Activated effector memory CD4-positive, alpha-beta T cell treated with Interleukin-2 at 50 U/mL for 16 hours (primary cell): ENCODE results near the gene SLC12A8.
A peak's percentile ranks its signal among the peaks of the same experiment; 100 is the strongest.

Experiments
- DNase-seq: peaks from one replicate; pipeline ENCODE4 v3.0.0-alpha.2; 2020

The SLC12A8 gene

DNA sequence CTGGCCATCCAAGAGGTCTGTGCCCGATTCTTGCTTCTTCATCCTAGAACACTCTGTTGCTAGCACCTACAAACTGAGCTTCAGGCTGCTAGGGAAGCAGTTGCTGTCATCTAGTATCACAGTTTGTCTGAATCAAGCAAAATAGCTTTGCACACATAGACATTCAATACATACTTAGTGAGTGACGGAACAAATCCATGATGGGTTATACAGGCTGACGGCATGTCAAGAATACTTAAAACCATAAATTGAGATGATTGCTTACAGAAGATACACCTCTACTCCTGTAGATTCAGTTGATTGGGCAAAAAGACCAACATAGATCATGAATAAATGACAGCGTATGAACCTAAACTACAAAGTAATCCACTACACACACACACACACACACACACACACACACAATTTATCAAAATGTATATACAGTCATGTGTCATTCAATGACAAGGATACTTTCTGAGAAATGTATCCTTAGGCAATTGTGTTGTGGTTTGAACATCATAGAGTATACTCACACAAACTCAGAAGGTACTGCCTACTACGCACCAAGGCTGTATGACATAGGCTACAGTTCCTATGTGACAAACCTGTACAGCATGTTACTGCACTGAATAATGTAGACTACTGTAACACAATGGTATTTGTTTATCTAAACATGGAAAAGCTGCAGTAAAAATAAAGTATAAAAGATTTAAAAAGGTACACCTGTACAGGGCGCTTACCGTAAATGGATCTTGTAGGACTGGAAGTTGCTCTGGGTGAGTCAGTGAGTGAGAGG lies 142.4 kb downstream of the SLC12A8 start:
- no peak for DNase-seq

DNA sequence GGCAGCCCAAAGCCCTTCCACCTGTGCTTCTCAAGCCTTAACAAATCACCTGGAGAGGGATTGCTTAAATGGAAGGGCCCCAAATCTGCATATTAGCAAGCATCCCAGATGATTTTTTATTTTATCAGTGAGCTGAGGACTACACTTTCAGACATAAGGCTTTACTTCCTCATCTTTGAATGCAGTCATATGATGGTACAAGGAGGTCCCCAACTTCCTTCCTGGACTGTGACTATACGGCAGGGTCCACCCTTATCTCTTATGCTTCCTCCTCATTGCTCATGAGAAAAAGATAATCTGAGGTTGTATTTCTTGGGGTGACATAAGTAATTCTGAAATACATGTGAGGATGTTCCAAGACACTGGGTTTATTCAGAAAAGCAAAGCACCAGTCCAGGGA lies 143.1 kb downstream of the SLC12A8 start:
- no peak for DNase-seq

DNA sequence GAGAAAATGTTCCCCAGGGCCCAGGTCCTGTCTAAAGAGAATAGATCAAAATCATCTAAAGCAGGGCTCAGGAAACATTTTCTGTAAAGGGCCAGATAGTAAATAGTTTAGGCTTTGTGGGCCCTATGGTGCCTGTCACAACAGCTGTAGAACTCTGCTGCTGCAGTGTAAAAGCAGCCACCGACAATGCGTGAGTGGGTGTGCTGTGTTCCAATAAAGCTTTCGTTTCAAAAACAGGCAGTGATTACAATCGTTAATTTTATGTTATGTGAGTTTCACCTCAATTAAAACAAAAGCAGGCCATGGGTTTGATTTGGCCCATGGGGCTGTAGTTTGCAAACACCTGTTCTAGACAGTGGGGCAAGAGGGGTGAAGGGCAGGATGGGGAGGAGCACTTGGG lies 144.3 kb downstream of the SLC12A8 start:
- no peak for DNase-seq

DNA sequence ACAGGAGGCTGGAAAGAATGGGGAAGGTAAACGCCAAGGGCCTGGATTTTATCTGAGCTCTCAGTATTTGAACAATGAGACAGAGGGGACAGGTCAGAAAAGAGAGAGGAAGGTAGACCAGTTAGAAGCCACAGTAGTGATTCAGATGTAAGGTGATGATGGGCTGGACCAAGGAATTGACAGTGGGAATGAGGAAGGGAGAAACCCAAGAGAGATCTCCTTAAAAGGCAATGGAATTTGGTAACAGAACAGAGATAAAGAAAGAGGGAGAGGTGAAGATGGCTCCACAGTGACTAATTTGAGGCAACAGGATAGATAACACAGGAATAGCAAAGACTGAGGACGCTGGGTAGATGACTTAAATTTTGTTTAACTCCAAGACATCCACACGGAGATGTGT lies 145.3 kb downstream of the SLC12A8 start:
- no peak for DNase-seq

DNA sequence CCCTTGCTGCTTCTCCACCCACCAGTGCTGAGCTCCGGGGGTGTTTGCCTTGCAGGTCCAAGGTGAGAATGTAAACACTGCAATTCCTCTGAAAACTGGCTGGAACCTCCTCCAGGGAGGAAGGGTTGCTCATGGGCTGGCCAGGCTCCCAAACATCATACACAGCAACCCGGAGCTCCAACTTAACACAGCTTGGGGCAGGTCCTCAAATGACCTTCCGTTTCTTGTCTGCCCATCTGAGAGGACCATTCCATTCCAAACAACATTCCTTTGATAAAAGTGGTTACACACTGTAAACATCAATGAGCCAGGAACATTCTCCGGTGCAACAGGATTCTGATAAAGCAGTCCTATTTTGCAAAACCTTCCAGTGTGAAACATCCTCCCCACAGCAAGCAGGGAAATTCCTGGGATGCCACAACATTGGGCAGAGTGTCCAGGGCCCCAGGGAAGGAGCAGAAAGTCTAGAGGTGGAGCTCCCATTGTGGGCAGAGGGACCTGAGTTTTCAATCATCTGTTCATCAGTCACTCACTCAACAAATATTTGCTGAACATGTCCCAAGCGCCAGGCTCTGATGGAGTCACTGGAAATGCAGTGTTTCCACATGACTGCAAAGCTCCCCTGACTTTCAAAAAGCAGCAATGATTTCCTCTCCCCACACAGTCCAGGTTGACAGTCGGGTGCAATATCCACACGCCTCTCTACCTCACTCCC lies 149.5 kb downstream of the SLC12A8 start:
- no peak for DNase-seq

DNA sequence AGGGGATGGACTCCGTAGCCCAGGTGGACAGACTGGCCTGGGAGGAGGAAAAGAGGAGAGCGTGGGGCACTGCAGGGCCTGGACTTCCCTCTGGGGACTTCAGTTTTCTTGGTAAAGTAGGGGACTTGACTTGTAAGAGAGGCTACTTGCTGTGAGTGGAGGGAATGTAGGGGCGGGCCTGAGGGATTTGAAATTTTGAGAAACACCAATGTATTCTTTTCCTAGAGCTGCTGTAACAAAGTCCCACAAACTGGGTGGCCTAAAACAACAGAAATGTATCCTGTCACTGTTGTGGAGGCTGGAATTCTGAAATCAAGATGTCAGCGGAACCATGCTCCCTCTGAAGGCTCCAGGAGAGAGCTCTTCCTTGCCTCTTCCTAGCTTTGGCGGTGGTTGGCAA lies 150.9 kb downstream of the SLC12A8 start:
- no peak for DNase-seq

DNA sequence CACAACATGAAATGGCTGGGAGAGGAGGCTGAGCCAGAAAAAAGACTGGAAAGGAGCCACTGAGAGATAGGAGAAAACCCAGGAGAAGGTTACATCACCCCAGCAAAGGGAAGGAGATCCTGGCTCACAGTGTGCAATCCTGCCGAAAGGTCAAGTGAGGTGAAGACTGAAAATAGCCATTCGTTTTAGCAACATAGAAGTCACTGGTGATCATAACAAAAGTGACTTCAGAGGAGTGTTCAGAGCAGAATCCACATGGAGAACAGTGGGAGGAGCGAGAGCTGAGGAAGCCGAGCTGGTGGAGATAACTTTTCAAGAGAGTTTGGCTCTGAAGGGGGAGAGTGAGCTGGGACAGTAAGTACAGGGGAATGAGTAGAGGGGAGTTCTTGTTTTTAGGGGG lies 151.4 kb downstream of the SLC12A8 start:
- no peak for DNase-seq

DNA sequence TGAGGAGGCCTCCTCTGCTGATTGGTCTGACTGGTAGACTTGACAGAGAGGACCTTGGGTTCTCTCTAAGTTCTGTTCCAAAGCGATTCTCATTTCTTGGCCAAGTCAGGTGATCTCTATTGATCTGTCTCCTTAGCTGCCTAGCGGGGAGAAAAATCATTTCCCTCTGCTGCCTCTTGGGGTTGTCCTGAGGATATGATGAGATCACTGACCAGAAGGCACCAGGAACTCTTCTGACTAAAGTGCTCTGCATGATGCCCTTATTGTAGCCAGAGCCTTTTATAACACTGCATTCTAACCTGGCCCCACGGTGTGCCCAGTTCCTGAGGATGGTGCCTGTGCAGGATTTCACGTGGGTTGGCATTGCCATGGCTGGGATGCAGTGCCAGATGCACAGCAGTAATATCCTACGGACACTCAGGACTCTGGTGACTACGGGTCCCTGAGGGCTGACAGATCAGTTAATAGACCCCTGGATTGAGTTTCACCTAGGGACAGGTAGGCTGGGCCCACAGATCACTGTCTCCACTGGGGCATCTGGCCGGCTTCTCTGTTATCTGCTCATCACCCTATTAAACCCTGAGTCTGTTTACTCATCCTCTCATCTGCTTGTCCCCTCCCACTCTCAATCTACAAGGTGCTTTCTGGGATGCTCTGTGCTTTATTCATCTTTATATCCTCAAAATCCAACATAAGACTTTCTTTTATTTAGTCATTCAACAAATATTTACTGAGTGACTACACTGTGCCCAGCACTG lies 152.9 kb downstream of the SLC12A8 start:
- DNase-seq = no peak

DNA sequence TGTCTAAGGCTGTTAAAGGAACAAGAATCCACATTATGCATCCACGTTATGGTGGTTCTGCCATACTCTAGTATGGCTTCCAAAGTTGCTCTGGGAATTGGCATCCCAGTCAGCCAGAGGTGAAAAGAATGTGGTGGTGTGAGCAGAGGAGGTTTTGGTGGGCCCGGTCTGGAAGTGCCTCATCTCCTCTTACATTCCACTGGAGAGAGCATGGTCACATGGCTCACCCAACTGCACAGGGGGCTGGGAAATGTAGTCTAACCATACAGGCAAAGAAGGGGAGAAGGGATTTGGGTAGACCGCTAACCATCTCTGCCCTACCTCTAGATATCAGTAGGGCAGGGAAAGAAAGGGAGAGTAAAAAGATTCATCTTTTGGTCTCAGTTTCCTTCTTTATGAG lies 153.6 kb downstream of the SLC12A8 start:
- no peak for DNase-seq

DNA sequence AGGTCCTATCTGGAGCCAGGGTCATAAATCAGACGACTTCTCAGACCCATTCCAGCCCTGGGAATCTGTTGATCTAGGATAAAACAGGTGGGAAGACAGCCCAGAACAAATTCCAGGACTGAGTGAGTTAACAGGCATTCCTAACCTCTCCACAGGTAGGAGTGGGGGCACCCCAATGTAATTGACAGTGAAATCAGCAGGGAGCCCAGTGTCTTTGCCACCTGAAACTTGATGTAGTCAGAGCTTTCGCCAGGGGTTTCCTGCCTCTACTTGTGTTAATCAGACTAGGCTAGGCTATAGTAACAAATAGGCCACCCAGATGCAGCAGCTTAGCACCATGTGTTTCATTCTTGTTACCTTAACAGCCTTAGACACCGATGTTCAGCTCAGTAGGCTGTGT lies 154.0 kb downstream of the SLC12A8 start:
- DNase-seq = no peak

DNA sequence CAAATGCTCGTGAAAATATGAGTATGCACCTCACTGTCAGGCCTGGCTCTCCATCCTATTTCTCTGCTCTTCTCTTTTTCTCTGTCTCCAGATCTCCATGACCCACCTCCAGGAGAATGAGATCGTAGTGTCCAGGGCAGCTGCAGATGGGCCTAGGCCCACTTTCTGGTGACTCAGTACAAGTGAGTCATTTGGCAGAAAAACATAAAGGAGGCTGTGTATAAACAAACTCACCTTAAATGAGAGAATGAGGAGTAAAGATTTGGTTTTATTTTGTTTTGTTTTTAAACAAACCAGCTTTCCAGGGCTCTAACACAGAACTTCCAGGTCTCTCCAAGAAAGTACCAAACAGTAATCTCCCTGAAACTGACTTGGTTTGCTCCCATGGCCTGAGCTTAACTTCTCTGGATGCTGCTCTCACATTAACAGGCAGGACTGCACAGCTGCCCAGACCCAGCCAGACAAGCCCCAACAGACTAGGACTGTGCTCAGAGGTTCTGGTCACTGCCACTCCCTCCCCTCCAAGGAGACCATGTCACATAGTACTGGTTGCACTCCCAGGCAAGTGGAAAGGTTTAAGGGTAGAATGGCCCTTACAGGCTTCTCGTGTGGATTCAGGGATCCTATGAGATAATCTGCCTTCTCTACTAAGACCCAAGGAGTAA lies 155.2 kb downstream of the SLC12A8 start:
- no peak for DNase-seq

DNA sequence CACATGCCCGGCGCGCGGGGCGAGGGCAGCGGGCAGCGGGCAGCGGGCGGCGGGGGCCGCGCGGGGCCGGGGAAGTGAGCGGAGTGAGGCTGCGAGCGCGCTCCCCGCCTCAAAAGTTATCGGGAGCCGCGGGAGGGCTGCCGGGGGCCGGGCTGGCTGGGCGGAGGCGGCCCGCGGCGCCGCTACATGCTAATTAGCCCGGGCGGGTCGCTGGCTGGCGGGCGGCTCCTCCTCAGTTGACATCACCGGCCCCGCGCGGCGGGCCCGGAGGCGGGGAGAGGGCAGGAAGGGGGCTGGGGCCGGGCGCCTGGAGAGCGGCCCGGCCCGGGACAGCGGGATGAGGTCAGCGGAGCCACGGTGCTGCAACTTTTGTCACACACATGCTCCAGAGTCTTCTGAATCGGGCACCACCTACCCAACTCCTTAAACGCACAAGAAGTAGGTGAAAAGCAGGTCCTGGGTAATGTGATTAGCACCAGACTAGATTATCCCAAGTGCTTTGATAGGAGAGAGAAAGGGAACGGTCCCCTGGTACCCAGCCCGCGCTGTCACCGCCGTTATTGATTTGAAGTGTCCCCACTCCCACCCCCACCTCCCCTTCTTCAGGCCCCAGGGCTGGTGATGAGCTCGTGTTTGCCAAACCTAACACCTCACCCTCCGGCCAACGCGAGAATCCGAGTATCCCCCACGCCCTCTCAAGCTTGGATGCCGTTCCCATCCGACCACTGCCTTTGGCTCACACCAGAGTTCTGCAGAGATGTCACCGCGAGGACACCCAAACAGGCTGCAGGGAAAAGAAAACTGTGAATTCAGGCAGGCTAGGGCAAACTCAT lies 156.4 kb downstream of the SLC12A8 start, which contains the start of gene HEG1:
HEG1 (minus strand) TSS at position 85 of the 833 bp plus-strand sequence. CDS start 107 bp downstream, outside the sequence.
- DNase-seq = peak; percentile 66

DNA sequence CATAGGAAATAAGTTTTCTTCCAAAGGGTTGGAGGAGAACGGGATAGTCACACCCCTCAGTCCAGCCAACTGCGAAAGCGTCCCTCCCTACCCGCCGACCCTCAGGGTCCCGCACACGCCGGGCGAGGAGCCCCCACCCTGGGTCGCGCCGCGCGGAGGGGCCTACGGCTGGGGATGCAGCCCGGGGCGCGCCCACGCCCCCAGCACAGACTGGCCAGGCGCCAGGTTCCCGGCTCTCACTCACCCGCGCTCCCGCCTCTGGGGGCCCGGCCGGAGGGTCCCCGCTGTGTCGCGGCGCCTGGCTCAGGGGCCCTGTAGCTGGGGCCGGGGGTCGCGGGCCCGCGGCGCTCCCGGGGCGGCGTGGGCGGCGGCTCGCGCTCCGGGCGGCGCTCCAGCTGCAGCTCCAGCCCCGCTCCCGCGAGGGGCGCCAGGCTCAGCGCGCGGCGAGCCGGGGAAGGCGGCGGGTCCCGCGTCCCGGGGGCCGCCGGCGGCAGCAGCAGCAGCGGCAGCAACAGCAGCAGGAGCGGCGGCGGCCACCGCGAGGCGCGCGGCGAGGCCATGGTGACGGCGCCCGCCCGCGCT lies 157.1 kb downstream of the SLC12A8 start:
- no peak for DNase-seq

DNA sequence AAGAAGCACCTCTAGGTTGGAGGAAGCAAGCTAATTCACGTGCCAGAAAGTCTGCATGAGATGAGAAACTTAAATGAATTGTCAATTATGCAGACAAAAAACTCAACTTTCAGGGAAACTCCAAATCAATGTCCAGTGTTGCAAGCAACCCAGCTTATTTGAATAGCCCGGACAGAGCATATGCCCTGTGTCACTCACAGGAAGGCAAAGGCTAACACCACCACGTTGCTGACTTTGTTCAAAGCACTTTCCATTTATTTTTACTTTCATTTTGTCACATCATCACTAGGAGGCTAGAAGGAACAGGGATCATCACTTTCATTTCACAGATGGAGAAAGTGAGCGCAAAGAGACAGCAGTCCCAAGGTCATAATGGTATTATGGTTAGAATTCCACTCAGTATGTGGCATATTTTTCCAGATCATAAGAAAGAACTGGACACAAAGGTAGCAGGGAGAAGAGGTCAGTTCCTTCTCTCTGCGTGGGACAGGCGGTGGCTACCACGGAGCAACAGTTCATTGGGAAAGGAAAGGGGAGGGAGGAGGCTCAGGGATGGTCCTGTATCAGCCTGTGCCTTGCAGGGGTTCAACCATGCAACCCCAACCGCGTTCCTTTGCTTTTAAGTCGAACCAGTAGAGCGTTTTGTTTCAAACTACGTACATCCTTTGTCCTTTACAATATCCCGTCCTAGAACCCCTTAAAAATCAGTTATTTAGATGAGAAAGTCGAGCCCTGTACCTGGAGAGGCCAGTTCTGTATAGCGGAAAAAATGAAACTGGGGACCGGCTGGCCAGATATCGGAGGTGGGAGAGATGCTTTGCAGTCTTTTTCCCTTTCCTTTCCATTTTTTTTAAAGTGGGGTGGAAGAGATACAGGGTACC lies 157.9 kb downstream of the SLC12A8 start:
- DNase-seq = peak; percentile 12

DNA sequence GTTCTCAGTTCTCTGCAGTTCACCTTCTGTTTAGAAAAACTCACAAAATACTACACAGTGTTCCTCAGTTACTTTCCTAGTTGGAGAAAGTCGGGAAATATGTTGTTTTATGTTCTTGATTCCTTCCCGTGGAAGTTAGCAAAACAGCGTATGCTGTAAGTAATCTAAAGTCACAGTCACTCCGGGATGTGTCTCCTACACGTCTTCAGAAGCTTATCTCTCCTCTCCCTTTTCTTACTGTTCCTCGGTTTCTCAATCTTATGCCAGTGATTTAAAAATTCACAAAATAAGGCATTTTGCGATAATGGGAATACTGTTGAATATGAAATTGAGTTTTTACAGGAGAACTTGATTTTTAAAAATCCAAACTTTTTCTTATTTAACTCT lies 158.5 kb downstream of the SLC12A8 start:
- no peak for DNase-seq

DNA sequence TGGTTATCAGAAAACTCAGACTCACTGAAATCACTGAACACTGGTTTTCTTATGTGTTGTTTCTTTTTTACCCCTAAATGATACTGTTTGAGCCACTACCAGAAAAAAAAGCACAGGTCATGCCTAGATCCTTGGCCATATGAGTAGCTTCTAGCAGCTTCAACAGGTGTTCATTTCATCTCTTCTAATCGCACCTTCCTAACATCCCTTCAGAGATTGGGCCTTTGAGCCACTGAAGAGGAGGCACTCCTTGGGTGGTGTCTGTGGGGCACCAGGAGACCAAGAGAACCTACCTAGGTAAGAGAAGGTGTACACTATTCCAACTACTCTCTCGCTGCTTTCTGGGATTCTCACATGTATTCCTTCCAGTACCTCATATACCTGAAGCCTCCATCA lies 159.2 kb downstream of the SLC12A8 start:
- no peak for DNase-seq

DNA sequence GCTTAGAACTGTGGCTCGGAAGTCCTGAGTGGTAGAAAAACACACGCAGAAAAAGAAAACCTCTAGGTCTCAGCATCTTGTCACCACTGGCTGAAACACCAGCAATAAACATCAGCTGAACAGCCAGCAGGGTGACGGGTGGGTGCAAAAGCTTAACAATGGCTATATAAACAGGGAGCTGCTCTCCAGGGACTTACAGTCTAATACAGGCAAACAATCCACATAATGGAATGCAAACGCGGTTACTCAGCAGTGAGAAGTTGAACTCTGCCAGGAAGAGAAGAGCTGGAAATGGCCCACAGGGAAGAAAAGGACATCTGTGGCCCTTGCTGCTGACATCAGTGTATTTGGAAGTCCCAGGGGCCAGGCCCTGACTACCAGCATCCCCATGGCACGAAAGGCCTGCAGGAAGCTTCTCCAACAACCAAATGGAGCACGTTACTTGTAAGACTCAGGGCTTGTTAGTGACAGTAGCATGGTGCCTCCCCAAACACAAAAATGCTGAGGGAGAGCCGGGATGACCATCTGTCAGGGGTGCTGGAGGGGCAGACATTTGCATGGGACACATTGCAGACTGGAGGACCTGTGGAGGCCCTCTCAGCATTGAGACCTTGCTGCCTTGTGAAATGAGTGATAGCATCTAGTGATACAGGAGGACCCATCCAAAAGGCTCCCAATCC lies 159.8 kb downstream of the SLC12A8 start:
- no peak for DNase-seq

DNA sequence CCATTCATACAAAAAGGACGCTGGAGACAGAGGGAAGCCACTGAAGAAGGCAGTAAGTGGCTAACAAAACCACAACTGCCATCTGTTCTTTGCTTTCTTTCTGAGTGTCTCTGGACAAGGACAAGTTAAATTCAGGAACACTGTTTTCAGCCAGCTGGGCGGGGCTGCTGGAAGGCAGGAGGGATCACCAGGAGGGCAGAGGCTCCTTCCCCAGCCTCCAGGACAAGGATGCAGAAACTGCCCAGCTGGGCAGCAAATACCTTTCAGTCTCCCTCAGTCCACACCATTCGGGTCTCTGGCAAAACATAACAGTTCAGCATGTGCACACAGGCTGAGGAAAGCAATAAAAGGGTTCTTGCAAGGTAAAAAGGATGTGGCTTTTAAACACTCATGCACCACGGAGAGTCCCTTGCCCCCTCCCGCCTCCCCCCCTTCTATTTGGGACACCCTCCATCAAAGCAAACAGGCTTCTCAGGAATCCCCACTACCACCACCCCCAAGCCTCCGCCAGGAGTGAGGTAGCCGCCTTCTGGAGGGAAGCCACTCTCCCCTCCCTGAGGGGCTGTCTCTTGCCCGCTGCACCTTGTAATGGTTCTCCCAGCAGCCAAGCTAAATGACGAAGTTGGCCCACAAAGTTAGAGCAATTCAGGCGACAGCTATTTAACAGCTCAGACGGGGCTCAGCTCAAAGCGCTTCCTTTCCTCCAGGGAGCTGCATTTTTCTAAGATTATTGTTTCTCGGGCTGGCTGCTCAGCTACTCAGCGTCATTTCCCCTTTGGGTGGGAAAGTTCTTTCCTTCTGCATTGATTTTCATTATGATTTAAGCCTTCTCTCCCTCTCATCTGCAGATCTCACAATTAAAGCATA lies 160.6 kb downstream of the SLC12A8 start:
- peak; percentile 54 for DNase-seq

DNA sequence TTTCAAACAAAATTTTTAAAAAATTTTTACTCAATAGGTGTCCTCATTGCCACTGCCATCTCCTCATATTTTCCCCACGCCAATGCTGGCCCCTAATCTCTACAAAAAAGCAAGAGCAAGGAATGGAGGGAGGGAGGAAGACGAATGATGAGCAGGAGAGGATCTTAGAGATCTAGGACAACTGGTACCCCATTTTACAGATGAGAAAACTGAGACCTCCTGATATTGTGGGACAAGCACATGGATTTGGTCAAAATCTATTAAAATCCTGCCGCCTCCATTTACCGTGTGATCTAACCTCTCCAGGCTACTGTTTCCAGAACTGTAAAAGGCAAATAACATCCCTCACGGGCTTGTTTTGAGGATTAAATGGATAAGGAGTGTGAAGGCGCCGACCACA lies 161.3 kb downstream of the SLC12A8 start:
- DNase-seq = no peak
